MG63 (cell line): ENCODE results near the gene CDYL2. TPM values are rescaled to one million over a fixed set of nuclear protein-coding genes. Genes with fewer than 3 reads are reported as not detected.

Experiments
- DNase-seq: peaks from one replicate; pipeline ENCODE4 v3.0.0-alpha.2; 2020
- H3K27me3 ChIP-seq: fragments of 250-450 bp; sonication (Bioruptor Pico); 2 replicates; pipeline ENCODE4 v1.5.1; 2020; ENCODE audit warnings: mild to moderate bottlenecking, moderate library complexity
- H3K36me3 ChIP-seq: fragments of 250-450 bp; sonication (Bioruptor Pico); 2 replicates; pipeline ENCODE4 v1.5.1; 2020; ENCODE audit warnings: mild to moderate bottlenecking, moderate library complexity
- H3K4me3 ChIP-seq: fragments of 250-450 bp; sonication (Bioruptor Pico); 2 replicates; pipeline ENCODE4 v1.5.1; 2020; ENCODE audit warnings: mild to moderate bottlenecking, moderate library complexity
- H3K9me3 ChIP-seq: fragments of 250-450 bp; sonication (Bioruptor Pico); 2 replicates; pipeline ENCODE4 v1.5.1; 2020; ENCODE audit warnings: mild to moderate bottlenecking, moderate library complexity
- total RNA-seq: library from RNA; depleted of rRNA; stranded (reverse); fragments of >200 nt; shearing (Covaris generic); gene quantifications from 2 replicates; pipeline ENCODE4 v1.2.3, GENCODE V29; 2014; ENCODE audit warnings: low replicate concordance

The CDYL2 gene
- total RNA-seq, 1 experiment from 2014 or later, result 0.56 TPM

- Histone ChIP-seq H3K27me3 (no peaks in the 10 kb centered on the region), H3K4me3 (no peak overlapping the region), H3K36me3 (no peaks in the 10 kb centered on the region), H3K9me3 (no peaks in the 10 kb centered on the region)
- DNase-seq, result no peak
Measured at GRCh38 chr16:80680046-80680445, 124.4 kb downstream of the CDYL2 start.

- H3K27me3 ChIP-seq, result no peaks in the 10 kb centered on the region
- no peak overlapping the region for H3K4me3 ChIP-seq
- no peak for DNase-seq
- no peaks in the 10 kb centered on the region for H3K36me3 ChIP-seq
- H3K9me3 ChIP-seq, result no peaks in the 10 kb centered on the region
Measured at GRCh38 chr16:80674884-80675283, 129.5 kb downstream of the CDYL2 start.

- DNase-seq, result no peak
- H3K9me3 ChIP-seq, result no peaks in the 10 kb centered on the region
- no peak overlapping the region for H3K4me3 ChIP-seq
- no peaks in the 10 kb centered on the region for H3K36me3 ChIP-seq
- H3K27me3 ChIP-seq, result no peaks in the 10 kb centered on the region
Measured at GRCh38 chr16:80672379-80672778, 132.0 kb downstream of the CDYL2 start.

- Histone ChIP-seq H3K4me3 (no peak overlapping the region), H3K9me3 (no peaks in the 10 kb centered on the region), H3K27me3 (no peaks in the 10 kb centered on the region), H3K36me3 (no peaks in the 10 kb centered on the region)
- no peak for DNase-seq
Measured at GRCh38 chr16:80671281-80671849, 133.0 kb downstream of the CDYL2 start.

GRCh38 chr16:80670170-80670865, 134.1 kb downstream of the CDYL2 start:
- no peak for DNase-seq
- Histone ChIP-seq H3K9me3 (no peaks in the 10 kb centered on the region), H3K4me3 (no peak overlapping the region), H3K27me3 (no peaks in the 10 kb centered on the region), H3K36me3 (no peaks in the 10 kb centered on the region)

- no peaks in the 10 kb centered on the region for H3K9me3 ChIP-seq
- H3K4me3 ChIP-seq, result no peak overlapping the region
- no peaks in the 10 kb centered on the region for H3K27me3 ChIP-seq
- no peaks in the 10 kb centered on the region for H3K36me3 ChIP-seq
- DNase-seq, result no peak
Measured at GRCh38 chr16:80669673-80670072, 134.7 kb downstream of the CDYL2 start.

- H3K9me3 ChIP-seq, result no peaks in the 10 kb centered on the region
- no peak for DNase-seq
- no peaks in the 10 kb centered on the region for H3K36me3 ChIP-seq
- no peaks in the 10 kb centered on the region for H3K27me3 ChIP-seq
- no peak overlapping the region for H3K4me3 ChIP-seq
Measured at GRCh38 chr16:80667925-80668324, 136.5 kb downstream of the CDYL2 start.

- H3K36me3 ChIP-seq, result no peaks in the 10 kb centered on the region
- no peaks in the 10 kb centered on the region for H3K27me3 ChIP-seq
- H3K4me3 ChIP-seq, result no peak overlapping the region
Measured at GRCh38 chr16:80667251-80667560, 137.2 kb downstream of the CDYL2 start.

GRCh38 chr16:80666378-80667250, 137.8 kb downstream of the CDYL2 start:
- Histone ChIP-seq H3K4me3 (no peak overlapping the region), H3K27me3 (no peaks in the 10 kb centered on the region), H3K36me3 (no peaks in the 10 kb centered on the region), H3K9me3 (no peaks in the 10 kb centered on the region)
- DNase-seq, result no peak

More at GRCh38 chr16:80667251-80667560, 137.2 kb downstream of the CDYL2 start:
- no peaks in the 10 kb centered on the region for H3K9me3 ChIP-seq
- no peak for DNase-seq

- DNase-seq, result no peak
- Histone ChIP-seq H3K27me3 (no peaks in the 10 kb centered on the region), H3K4me3 (no peak overlapping the region), H3K9me3 (no peaks in the 10 kb centered on the region), H3K36me3 (no peaks in the 10 kb centered on the region)
Measured at GRCh38 chr16:80665356-80665755, 139.0 kb downstream of the CDYL2 start.

- H3K4me3 ChIP-seq, result no peak overlapping the region
- DNase-seq, result no peak
- H3K27me3 ChIP-seq, result no peaks in the 10 kb centered on the region
- no peaks in the 10 kb centered on the region for H3K36me3 ChIP-seq
- no peaks in the 10 kb centered on the region for H3K9me3 ChIP-seq
Measured at GRCh38 chr16:80664786-80665185, 139.6 kb downstream of the CDYL2 start.

- no peak for DNase-seq
Measured at GRCh38 chr16:80664226-80664625, 140.2 kb downstream of the CDYL2 start.

GRCh38 chr16:80663078-80663477, 141.3 kb downstream of the CDYL2 start:
- no peak overlapping the region for H3K4me3 ChIP-seq
- no peaks in the 10 kb centered on the region for H3K9me3 ChIP-seq
- no peaks in the 10 kb centered on the region for H3K36me3 ChIP-seq
- no peaks in the 10 kb centered on the region for H3K27me3 ChIP-seq
- DNase-seq, result no peak

More at GRCh38 chr16:80664226-80664625, 140.2 kb downstream of the CDYL2 start:
- Histone ChIP-seq H3K4me3 (no peak overlapping the region), H3K9me3 (no peaks in the 10 kb centered on the region), H3K36me3 (no peaks in the 10 kb centered on the region), H3K27me3 (no peaks in the 10 kb centered on the region)

- H3K4me3 ChIP-seq, result no peak overlapping the region
- H3K27me3 ChIP-seq, result no peaks in the 10 kb centered on the region
- no peaks in the 10 kb centered on the region for H3K36me3 ChIP-seq
- no peak for DNase-seq
- H3K9me3 ChIP-seq, result no peaks in the 10 kb centered on the region
Measured at GRCh38 chr16:80659865-80660264, 144.5 kb downstream of the CDYL2 start.

GRCh38 chr16:80656711-80657150, 147.7 kb downstream of the CDYL2 start:
- Histone ChIP-seq H3K4me3 (no peak overlapping the region), H3K27me3 (no peaks in the 10 kb centered on the region), H3K36me3 (no peaks in the 10 kb centered on the region), H3K9me3 (no peaks in the 10 kb centered on the region)
- DNase-seq, result no peak

GRCh38 chr16:80656161-80656560, 148.2 kb downstream of the CDYL2 start:
- DNase-seq, result no peak
- Histone ChIP-seq H3K4me3 (no peak overlapping the region), H3K36me3 (no peaks in the 10 kb centered on the region), H3K9me3 (no peaks in the 10 kb centered on the region), H3K27me3 (no peaks in the 10 kb centered on the region)

GRCh38 chr16:80655751-80656150, 148.6 kb downstream of the CDYL2 start:
- H3K27me3 ChIP-seq, result no peaks in the 10 kb centered on the region
- H3K36me3 ChIP-seq, result no peaks in the 10 kb centered on the region
- no peaks in the 10 kb centered on the region for H3K9me3 ChIP-seq
- H3K4me3 ChIP-seq, result no peak overlapping the region
- no peak for DNase-seq
